ENCODE data around the gene GOLPH3L. TPM values are rescaled to one million over a fixed set of nuclear protein-coding genes. Genes with fewer than 3 reads are reported as not detected.

The GOLPH3L gene
- total RNA-seq, 2 donors from 2014 or later, result 45.1 to 45.2 TPM

DNA sequence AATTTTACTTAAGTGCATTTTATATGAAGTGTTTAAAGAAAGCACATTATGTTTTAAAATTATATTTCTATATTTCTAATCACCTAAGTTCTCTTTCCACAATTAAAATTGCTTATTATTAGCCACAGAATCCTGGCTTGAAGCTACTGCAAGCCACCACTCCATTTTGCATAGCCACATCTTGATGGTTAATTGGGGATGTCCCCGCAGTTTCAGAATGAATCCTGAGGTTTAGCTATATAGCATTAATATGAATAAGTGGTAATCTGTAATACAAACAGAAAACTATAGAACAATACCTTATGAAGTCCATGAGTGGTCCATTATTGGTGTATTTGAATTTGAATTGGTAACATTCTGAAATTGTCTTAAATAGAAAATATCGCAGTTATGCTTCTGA, 11.6 kb upstream of the GOLPH3L start:
- Histone ChIP-seq H3K36me3 (ENCODE audit: control insufficient read depth, insufficient read depth, low read length) (no peaks in the 10 kb centered on the region), H3K4me1 (ENCODE audit: control insufficient read depth, insufficient read depth, low read length) (no peaks in the 10 kb centered on the region), H3K9me3 (ENCODE audit: control insufficient read depth, low read length) (no peaks in the 10 kb centered on the region), H3K27me3 (ENCODE audit: control insufficient read depth, insufficient read depth, low read length, poor library complexity, severe bottlenecking) (no peaks in the 10 kb centered on the region), H3K4me3 (ENCODE audit: low read length) (no peak overlapping the region), H3K9ac (ENCODE audit: extremely low read depth, low read length, poor library complexity, severe bottlenecking) (no peak overlapping the region), H3K27ac (ENCODE audit: low read depth, low read length) (no peak overlapping the region)
- H3K4me3 Mint-ChIP-seq, result no peak overlapping the region
- no peak for TF ChIP-seq CTCF (conservative IDR thresholded peaks at IDR 0.05)
- no peaks in the 10 kb centered on the region for H3K27me3 Mint-ChIP-seq (ENCODE audit: insufficient read depth)
- H3K36me3 Mint-ChIP-seq (ENCODE audit: low read depth), result no peaks in the 10 kb centered on the region
- DNase-seq, result no peak
- peaks cover 23% of the 10 kb centered on the region for H3K4me1 Mint-ChIP-seq
- H3K9me3 Mint-ChIP-seq, result no peaks in the 10 kb centered on the region
- H3K27ac Mint-ChIP-seq, result no peak overlapping the region
- 100% methylated on average over 1 of the region's 2 CpGs; no CpG with 5 or more reads in 1 of the 2 experiments for WGBS, 2 experiments (ENCODE audit: insufficient coverage in 1 of 2, insufficient read length in 1 of 2)

DNA sequence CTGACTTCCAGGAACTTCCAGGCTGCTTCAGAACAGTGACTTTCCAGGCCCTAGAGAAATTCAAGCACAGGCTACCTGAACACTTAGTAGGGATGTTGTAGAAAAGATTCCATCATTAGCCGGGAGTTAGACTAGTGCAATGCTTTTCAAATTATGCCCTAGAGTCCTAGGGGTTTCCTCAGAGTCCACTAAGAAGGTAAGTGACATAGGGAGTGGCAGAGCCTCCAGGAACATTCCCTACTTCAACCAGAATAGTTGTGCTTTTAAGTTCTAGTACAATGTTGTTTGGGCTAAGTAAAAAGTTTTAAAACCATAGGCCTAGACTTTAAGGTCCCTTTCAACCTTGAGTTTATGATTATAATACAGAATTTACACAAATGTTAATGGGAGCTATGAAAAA, 9.1 kb upstream of the GOLPH3L start:
- Histone ChIP-seq H3K27ac (ENCODE audit: low read depth, low read length) (no peak overlapping the region), H3K4me3 (ENCODE audit: low read length) (no peak overlapping the region), H3K4me1 (ENCODE audit: control insufficient read depth, insufficient read depth, low read length) (no peaks in the 10 kb centered on the region), H3K27me3 (ENCODE audit: control insufficient read depth, insufficient read depth, low read length, poor library complexity, severe bottlenecking) (no peaks in the 10 kb centered on the region), H3K9me3 (ENCODE audit: control insufficient read depth, low read length) (no peaks in the 10 kb centered on the region), H3K9ac (ENCODE audit: extremely low read depth, low read length, poor library complexity, severe bottlenecking) (no peak overlapping the region), H3K36me3 (ENCODE audit: control insufficient read depth, insufficient read depth, low read length) (no peaks in the 10 kb centered on the region)
- no peak for TF ChIP-seq CTCF (conservative IDR thresholded peaks at IDR 0.05)
- no peaks in the 10 kb centered on the region for H3K27me3 Mint-ChIP-seq (ENCODE audit: insufficient read depth)
- DNase-seq, result no peak
- WGBS, 2 experiments (ENCODE audit: insufficient coverage in 1 of 2, insufficient read length in 1 of 2), result 90% methylated on average over 1 of the region's 1 CpG; no CpG with 5 or more reads in 1 of the 2 experiments
- no peaks in the 10 kb centered on the region for H3K9me3 Mint-ChIP-seq
- H3K27ac Mint-ChIP-seq, result no peak overlapping the region
- no peak overlapping the region for H3K4me3 Mint-ChIP-seq
- peaks cover 21% of the 10 kb centered on the region for H3K4me1 Mint-ChIP-seq
- H3K36me3 Mint-ChIP-seq (ENCODE audit: low read depth), result no peaks in the 10 kb centered on the region

DNA sequence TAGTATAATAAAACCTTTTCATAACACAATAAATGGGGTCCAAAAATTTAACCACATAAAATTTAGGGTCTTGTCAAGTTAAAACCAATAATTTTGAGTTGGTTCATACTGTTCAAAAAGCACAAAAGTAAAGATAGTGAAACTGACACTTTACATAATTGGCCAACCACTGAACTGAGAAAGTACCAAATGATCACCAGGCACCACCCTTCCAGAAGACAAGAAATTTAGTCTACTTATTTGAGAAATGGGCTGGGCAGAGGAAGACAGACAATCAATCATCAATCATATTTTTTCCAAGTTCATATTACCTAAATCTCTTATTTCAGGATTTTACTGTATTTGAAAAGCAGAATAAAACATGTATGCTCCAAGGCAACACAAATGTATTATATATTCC, 6.5 kb upstream of the GOLPH3L start:
- H3K9me3 ChIP-seq (ENCODE audit: control insufficient read depth, low read length), result no peaks in the 10 kb centered on the region
- Mint-ChIP-seq H3K27me3 (ENCODE audit: insufficient read depth) (no peaks in the 10 kb centered on the region), H3K4me3 (no peak overlapping the region), H3K36me3 (ENCODE audit: low read depth) (no peaks in the 10 kb centered on the region), H3K27ac (no peak overlapping the region), H3K4me1 (peaks cover 12% of the 10 kb centered on the region), H3K9me3 (no peaks in the 10 kb centered on the region)
- no peak for DNase-seq
- H3K36me3 ChIP-seq (ENCODE audit: control insufficient read depth, insufficient read depth, low read length), result no peaks in the 10 kb centered on the region
- H3K27me3 ChIP-seq (ENCODE audit: control insufficient read depth, insufficient read depth, low read length, poor library complexity, severe bottlenecking), result no peaks in the 10 kb centered on the region
- TF ChIP-seq CTCF (conservative IDR thresholded peaks at IDR 0.05), result no peak
- H3K9ac ChIP-seq (ENCODE audit: extremely low read depth, low read length, poor library complexity, severe bottlenecking), result no peak overlapping the region
- H3K4me1 ChIP-seq (ENCODE audit: control insufficient read depth, insufficient read depth, low read length), result no peaks in the 10 kb centered on the region
- no peak overlapping the region for H3K27ac ChIP-seq (ENCODE audit: low read depth, low read length)
- no peak overlapping the region for H3K4me3 ChIP-seq (ENCODE audit: low read length)
